ENCODE results near the gene DPF3. TPM values are rescaled to one million over a fixed set of nuclear protein-coding genes. Genes with fewer than 3 reads are reported as not detected.

DPF3 gene
- polyA plus RNA-seq, 2 of the 4 experiments (the other 2 are of a cell fraction), result 0.05 to 0.09 TPM

DNA sequence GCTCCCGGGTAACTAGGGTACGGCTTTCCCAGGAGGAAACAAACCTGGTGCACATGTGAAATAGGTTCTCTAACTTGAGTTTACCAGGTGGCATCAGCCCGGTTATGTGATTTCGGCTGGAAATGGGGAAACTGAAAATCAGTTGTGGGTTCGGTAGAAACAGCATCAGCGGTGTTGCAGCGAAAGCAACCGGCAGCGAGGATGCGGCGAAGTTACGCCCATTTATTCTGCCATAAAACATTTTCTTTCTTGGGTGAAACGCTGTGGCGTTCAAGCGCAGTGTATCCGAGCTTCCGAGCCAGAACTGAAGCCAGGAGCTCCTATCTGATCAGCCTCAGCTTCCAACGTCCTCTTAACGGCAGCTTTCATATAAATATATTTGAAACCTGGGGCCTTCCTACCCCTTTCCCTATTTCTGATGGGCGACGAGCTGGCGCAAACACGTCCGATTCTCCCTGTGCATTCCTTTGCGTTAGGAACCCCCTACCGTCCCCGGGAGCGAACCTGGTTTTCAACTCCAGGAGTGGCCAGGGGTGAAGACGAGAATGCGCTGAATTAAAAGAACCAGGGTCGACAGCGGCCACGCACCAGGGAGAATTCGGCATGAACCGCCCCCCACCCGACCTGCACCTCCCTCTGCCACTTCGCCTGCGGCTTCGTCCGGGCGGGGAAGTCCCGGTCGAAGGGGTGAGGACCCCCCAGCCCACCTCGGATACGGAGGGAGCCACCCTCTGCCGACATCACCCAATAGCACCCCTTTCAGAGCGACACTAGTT is 1.6 kb downstream of the DPF3 start:
- Histone ChIP-seq H3K4me3 (peak overlapping the region; percentile 60), H3K4me2 (peak overlapping the region; percentile 95), H3K4me1 (peaks cover 18% of the 10 kb centered on the region), H3K27ac (no peak overlapping the region), H3K9me3 (no peaks in the 10 kb centered on the region)
- ATAC-seq, result peak in 1 of 2 experiments; percentile 9; a peak in 2 of 6 replicates
- DNase-seq (ENCODE audit: low read depth in 1 of 2, low spot score in 1 of 2), result no peak
- WGBS (ENCODE audit: missing lambda C conversion rate), result 4% methylated on average over 36 of the region's 47 CpGs
- no peak for FAIRE-seq
- TF ChIP-seq RNF2 (IDR thresholded peaks at IDR 0.05; ENCODE audit: borderline replicate concordance, low read depth), result 0 out of 2 replicates have a peak, but pooled peaks have one; percentile 18
- TF ChIP-seq CEBPB (IDR thresholded peaks at IDR 0.05), result no peak
- peak in 1 of 2 experiments; percentile 21; a peak in 1 of 5 replicates for TF ChIP-seq RAD21 (conservative IDR thresholded peaks at IDR 0.05 in 1 of 2, IDR thresholded peaks at IDR 0.05 in 1 of 2)
- ChIA-PET POLR2A (no interaction called here), CTCF (interaction anchor here (2.0 to 2.9 kb wide), 3 partner anchors 12 to 378 kb away, joined by 7 to 20 read pairs (median 18); no protein-coding TSS in a partner anchor)

DNA sequence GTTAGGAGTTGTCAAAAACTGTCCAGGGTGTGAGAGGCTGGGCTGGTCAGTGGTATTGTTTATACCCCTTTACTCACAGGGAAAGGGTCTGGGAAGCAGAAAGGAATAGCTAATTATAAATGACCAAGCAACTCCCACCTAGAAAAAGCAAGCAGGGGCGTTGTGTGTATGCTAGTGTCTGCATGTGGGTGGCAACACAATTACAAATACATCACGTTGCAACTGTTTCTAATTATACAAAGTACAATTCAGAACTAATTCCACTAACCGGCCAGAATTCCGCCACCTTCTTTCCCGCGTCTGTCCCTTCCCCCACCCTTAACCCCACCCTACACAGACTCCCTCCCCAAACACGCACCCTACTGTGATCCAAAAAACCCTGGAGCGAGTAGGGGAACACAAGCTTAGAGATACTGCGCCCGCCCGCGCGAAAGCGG is 2.2 kb downstream of the DPF3 start:
- ATAC-seq, result no peak
- DNase-seq (ENCODE audit: low read depth in 1 of 2, low spot score in 1 of 2), result no peak
- peaks cover 18% of the 10 kb centered on the region for H3K4me1 ChIP-seq
- H3K9me3 ChIP-seq, result no peaks in the 10 kb centered on the region
- 29% methylated on average over 10 of the region's 14 CpGs for WGBS (ENCODE audit: missing lambda C conversion rate)
- FAIRE-seq, result no peak
- peak overlapping the region; percentile 95 for H3K4me2 ChIP-seq
- no peak for TF ChIP-seq POLR2A (IDR thresholded peaks at IDR 0.05; ENCODE audit: low read length)
- no peak for TF ChIP-seq RCOR1 (IDR thresholded peaks at IDR 0.05; ENCODE audit: low read depth, low read length)
- no peak for TF ChIP-seq MAZ (IDR thresholded peaks at IDR 0.05; ENCODE audit: borderline replicate concordance, low read depth, low read length)
- TF ChIP-seq, protein P1, sequence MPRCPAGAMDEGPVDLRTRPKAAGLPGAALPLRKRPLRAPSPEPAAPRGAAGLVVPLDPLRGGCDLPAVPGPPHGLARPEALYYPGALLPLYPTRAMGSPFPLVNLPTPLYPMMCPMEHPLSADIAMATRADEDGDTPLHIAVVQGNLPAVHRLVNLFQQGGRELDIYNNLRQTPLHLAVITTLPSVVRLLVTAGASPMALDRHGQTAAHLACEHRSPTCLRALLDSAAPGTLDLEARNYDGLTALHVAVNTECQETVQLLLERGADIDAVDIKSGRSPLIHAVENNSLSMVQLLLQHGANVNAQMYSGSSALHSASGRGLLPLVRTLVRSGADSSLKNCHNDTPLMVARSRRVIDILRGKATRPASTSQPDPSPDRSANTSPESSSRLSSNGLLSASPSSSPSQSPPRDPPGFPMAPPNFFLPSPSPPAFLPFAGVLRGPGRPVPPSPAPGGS (IDR thresholded peaks at IDR 0.05), result no peak
- TF ChIP-seq HOXB13 (CRISPR knock-in tag; IDR thresholded peaks at IDR 0.05; ENCODE audit: low read depth), result no peak
- TF ChIP-seq RFX5 (IDR thresholded peaks at IDR 0.05), result no peak
- no peak for TF ChIP-seq KDM1A (IDR thresholded peaks at IDR 0.05; ENCODE audit: low read depth)
- TF ChIP-seq, protein P2, sequence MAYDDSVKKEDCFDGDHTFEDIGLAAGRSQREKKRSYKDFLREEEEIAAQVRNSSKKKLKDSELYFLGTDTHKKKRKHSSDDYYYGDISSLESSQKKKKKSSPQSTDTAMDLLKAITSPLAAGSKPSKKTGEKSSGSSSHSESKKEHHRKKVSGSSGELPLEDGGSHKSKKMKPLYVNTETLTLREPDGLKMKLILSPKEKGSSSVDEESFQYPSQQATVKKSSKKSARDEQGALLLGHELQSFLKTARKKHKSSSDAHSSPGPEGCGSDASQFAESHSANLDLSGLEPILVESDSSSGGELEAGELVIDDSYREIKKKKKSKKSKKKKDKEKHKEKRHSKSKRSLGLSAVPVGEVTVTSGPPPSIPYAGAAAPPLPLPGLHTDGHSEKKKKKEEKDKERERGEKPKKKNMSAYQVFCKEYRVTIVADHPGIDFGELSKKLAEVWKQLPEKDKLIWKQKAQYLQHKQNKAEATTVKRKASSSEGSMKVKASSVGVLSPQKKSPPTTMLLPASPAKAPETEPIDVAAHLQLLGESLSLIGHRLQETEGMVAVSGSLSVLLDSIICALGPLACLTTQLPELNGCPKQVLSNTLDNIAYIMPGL (CRISPR knock-in tag; IDR thresholded peaks at IDR 0.05; ENCODE audit: borderline replicate concordance), result no peak
- TF ChIP-seq CHD4 (IDR thresholded peaks at IDR 0.05; ENCODE audit: borderline replicate concordance), result no peak
- TF ChIP-seq, protein P3, sequence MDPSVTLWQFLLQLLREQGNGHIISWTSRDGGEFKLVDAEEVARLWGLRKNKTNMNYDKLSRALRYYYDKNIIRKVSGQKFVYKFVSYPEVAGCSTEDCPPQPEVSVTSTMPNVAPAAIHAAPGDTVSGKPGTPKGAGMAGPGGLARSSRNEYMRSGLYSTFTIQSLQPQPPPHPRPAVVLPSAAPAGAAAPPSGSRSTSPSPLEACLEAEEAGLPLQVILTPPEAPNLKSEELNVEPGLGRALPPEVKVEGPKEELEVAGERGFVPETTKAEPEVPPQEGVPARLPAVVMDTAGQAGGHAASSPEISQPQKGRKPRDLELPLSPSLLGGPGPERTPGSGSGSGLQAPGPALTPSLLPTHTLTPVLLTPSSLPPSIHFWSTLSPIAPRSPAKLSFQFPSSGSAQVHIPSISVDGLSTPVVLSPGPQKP (IDR thresholded peaks at IDR 0.05; ENCODE audit: low read depth, low read length), result no peak
- TF ChIP-seq GATA3 (IDR thresholded peaks at IDR 0.05; ENCODE audit: borderline replicate concordance), result no peak
- TF ChIP-seq CBX2 (IDR thresholded peaks at IDR 0.05; ENCODE audit: borderline replicate concordance, low read depth), result no peak
- TF ChIP-seq, protein P4, sequence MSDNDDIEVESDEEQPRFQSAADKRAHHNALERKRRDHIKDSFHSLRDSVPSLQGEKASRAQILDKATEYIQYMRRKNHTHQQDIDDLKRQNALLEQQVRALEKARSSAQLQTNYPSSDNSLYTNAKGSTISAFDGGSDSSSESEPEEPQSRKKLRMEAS (IDR thresholded peaks at IDR 0.05), result no peak
- TF ChIP-seq MYC (IDR thresholded peaks at IDR 0.05; ENCODE audit: borderline replicate concordance, low read length), result no peak
- no peak for TF ChIP-seq BHLHE40 (IDR thresholded peaks at IDR 0.05; ENCODE audit: low read depth, low read length)
- no peak for TF ChIP-seq SREBF2 (IDR thresholded peaks at IDR 0.05)
- TF ChIP-seq TP53 (CRISPR knock-in tag; IDR thresholded peaks at IDR 0.05), result no peak
- TF ChIP-seq ZFP36 (IDR thresholded peaks at IDR 0.05; ENCODE audit: borderline replicate concordance, partially characterized antibody), result no peak
- peak overlapping the region; percentile 60 for H3K4me3 ChIP-seq
- ChIA-PET CTCF (interaction anchor here (1.4 to 2.9 kb wide), 4 partner anchors 11 to 378 kb away, joined by 3 to 20 read pairs (median 12); no protein-coding TSS in a partner anchor), POLR2A (no interaction called here)
- H3K27ac ChIP-seq, result no peak overlapping the region

Measured in A549 (cell line).